IPS DF 4.7 (cell line): Measurements from ENCODE around the gene C2orf92.

Source experiments
- DNase-seq: peaks from one replicate; pipeline ENCODE4 v3.0.0-alpha.2; 2013; ENCODE audit warnings: low spot score; ENCODE audit errors: extremely low read depth

C2orf92 gene

GRCh38 chr2:97743913-97744312, 74.4 kb downstream of the C2orf92 start:
- DNase-seq: no peak

- DNase-seq: no peak
Measured at GRCh38 chr2:97745474-97746174, 76.1 kb downstream of the C2orf92 start.

- no peak for DNase-seq
Measured at GRCh38 chr2:97747285-97747684, 77.8 kb downstream of the C2orf92 start.

- DNase-seq: no peak
Measured at GRCh38 chr2:97747716-97748115, 78.2 kb downstream of the C2orf92 start.

GRCh38 chr2:97749581-97749980, 80.1 kb downstream of the C2orf92 start:
- DNase-seq: no peak

- no peak for DNase-seq
Measured at GRCh38 chr2:97750017-97750416, 80.5 kb downstream of the C2orf92 start.

GRCh38 chr2:97751752-97752151, 82.2 kb downstream of the C2orf92 start:
- no peak for DNase-seq
